Raji (cell line): ENCODE results near the gene ZBTB2.

Experiments
- POLR2A ChIP-seq: IDR thresholded peaks from 2 replicates; pipeline ENCODE4 v1.6.1; 2011; ENCODE audit warnings: low read depth, low read length, control low read depth; ENCODE audit not compliant: insufficient read depth

The ZBTB2 gene

DNA sequence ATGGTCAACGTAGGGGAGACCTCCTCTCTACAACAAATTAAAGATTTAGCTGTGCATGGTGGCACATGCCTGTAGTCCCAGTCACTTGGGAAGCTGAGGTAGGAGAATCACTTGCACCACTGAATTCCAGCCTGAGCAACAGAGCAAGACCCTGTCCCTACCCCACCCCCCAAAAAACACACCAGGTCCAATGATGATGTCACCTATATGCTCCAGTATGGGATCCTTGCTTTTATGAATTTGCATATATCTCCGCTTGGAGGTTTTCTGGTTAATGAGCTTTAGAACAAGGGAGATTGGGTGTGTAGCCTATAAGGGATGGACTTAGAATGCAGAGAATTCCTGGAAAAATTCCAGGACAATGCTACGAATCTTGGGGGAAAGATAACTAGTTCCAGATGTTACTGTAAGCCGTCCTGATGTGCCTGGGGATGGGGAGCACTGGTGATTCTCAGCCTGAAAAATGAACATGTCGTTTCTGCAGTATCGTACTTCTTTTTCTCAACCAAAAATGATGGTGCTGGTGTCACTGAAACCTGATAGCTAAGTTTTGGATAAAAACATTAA is 61.1 kb downstream of the ZBTB2 start:
- no peak for TF ChIP-seq POLR2A

DNA sequence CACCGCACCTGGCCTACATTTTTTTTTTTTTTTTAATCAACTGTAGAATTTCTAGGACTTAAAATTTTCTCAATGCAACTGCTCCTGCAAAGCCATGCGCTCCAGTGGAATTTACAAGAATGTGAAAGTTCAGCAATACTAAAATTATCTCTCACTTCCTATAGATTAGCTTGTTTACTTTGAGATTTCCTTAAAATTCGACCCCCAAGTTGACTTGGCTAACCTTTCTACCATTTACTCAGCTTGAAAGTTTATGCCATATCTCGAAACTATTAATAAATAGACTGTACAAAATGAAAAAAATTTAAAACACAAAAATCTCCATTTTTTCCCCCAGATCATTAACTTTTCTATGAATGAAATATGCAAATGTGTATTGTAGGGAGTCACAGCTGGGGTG is 64.3 kb downstream of the ZBTB2 start:
- no peak for TF ChIP-seq POLR2A

DNA sequence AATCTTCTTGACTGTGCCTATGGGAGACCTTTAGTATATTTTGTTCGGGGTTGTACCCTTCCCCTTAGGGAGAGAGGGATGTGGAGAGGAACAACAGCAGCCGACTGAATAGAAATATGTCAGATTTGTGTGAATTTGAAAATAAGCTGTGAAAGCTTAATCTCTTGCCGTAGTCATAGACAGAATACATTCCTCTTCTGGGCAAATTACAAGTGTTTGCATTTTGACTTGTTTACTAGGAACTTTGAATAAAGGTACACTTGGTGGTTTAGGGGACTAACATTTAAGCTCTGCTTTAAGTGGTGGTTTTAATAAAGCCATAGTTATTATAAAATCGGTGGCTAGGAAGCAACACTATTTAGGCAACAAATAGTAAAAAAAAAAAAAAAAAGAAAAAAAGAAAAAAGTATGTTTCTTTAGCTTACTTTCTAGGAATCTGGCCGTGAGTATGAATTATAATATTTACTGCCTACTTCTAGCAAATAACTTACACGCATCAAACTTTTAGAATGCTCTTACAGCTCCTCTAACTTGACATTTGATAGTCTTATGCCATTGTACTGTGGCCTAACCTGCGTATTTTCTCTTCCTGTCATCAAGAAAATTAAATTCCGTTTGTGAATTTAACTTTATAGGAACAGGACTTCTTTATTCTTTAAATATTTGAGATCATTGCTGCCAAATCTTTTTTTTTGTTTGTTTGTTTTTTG is 65.1 kb downstream of the ZBTB2 start:
- TF ChIP-seq POLR2A = no peak

DNA sequence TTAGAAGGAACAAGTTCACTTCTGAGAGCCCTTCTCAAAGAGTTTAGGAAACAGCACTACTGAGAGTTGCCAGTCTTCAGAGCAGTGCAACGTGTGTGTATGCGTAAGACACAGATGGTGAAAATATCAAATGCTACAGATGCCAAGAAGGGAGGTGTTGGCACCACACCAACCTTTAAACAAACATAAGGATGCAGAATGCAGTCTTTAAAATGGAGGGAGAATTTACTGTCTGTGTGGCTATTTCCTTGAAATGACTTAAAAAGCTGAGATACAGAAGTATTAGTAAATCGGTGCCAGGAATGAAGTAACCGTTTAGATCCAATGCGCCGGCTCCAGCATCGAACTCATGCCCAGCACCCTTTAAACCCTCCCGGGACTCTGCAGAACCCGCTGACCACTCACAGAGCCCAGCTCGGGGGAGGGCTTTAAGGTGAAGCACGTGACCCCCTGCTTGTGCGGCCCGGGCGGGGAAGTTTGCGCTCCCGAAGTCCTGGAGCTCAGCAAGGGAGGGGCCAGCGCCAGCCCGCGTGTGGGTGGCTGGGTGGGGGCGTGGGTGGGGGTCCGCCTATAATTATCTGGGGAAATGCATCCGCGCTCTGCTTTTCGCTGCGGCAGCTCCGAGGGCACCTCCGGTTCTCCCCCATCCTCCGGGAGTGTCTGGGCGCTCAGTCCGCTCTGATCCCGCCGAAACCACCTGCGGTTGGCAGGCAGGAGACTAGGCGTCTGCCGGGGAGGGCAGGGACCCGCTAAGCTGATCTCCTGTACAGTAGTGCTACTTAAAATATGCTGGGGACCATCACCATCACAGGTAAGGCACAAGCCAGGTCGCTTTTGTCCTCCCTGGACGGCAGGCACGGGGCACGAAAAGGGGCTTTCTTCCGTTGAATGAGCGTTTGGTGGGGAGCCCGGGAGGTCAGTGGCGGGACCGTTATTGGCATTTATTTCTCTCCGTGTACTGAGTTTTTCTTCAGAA is 66.0 kb downstream of the ZBTB2 start:
- no peak for TF ChIP-seq POLR2A

DNA sequence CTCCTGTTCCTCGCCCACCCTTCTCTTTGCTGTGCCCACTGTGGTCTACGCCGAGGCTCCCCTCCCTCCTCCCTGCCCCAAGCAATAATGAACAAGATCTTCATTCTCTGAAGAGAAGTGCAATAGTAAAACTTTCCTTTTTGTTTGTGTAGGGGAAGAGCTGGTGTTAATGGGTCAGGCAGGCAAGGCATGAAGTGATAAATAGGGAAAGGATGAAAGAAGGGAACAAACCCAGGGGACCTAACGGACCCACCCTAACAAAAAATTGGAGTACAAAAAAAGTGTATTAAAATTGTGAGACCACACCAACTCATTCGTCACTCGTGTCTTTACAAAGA is 66.9 kb downstream of the ZBTB2 start:
- no peak for TF ChIP-seq POLR2A

DNA sequence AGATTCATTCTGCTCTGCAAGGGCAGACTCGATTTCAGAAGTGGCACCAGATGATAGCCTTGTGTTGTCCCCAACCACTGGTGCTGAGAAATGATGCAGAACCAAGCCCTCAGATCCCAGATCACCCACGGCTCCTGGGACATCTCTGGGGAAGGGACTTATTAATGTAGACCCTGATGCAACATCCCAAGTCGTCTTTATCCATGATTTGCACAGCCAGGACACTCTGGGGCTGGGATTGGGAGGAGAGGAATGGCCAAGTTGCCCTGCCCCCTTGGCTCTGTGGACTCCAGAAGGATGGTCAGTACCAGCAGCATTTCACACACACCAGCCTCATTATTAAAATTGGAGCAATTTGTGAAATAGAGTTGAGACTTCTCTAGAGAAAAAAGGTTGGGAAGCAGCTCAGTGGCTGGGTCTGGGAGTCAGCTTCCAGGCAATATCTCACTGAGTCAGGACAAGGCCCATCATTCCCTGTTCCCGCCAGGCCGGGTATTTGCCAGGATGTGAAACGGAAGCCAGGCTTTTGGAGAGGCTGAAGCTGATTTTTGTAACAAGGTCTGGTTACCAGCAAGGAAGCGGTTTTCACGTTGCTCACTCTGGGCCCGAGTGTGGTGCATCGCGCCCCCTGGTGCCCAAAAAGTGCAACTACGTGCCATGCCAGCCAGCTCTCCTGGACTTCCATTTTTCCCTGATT is 67.4 kb downstream of the ZBTB2 start:
- TF ChIP-seq POLR2A = no peak

DNA sequence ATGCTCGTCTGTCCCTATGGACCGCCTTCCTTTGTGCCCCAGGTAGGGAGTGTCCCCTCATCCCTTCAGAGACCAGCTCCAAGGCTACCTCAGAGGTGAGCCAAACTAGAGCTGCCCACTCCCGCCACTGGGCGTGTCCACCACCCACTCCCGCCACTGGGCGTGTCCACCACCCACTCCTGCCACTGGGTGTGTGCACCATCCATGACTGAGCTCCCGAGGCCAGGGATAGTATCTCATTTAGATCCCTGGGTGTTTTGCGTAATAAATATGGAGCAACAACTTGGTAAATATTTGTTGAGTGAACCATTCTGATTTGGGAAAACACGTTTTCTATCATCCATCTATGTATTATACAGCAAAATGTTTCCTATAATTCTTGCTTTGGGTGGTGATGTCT is 68.8 kb downstream of the ZBTB2 start:
- TF ChIP-seq POLR2A = no peak

DNA sequence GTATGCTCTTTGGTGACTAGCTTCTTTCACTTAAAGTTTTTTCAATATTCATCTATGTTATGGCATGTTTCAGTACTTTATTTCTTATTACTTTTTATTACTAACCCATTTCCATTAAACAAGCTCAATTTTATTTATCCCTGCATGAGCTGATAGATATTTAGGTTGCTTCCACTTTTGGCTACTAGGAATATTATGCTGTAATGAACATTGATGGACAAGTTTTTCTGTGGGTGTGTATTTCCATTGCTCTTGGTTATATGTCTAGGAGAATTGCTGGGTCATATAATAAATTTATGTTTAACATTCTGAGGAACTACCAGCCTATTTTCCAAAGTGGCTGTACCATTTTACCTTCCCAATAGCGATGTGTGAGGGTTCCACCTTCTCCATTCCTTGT is 69.9 kb downstream of the ZBTB2 start:
- TF ChIP-seq POLR2A = no peak

DNA sequence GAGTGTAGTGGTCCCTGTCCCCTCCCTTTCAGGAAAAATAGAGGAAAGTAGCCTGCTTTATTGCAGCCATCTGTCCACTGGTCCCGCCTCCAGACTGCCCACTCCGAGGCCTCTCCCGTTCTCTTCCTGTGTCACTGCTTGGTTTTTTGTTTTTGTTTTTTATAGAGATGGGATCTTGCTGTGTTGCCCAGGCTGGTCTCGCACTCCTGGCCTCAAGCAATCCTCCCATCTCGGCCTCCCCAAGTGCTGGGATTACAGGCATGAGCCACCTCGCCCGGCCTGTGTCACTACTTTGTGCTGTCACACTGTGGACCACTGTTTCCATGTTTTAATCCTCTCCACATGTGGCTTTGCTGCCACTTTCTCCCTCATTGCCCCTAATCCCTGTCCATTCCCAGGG is 71.2 kb downstream of the ZBTB2 start:
- no peak for TF ChIP-seq POLR2A

DNA sequence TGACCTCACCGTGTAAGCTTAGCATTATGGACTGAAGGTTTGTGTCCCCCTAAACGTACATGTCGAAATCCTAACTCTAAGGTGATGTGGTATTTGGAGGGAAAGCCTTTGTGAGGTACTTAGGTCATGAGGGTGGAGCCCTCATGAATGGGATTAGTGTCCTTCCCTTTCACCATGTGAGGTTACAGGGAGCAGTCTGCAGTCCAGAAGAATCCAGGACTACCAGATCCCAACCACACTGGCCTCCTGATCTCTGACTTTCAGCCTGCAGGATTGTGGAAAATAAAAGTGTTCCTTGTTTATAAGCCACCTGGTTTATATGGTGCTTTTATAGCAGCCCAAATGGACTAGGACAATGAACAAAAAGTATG is 73.4 kb downstream of the ZBTB2 start:
- no peak for TF ChIP-seq POLR2A

DNA sequence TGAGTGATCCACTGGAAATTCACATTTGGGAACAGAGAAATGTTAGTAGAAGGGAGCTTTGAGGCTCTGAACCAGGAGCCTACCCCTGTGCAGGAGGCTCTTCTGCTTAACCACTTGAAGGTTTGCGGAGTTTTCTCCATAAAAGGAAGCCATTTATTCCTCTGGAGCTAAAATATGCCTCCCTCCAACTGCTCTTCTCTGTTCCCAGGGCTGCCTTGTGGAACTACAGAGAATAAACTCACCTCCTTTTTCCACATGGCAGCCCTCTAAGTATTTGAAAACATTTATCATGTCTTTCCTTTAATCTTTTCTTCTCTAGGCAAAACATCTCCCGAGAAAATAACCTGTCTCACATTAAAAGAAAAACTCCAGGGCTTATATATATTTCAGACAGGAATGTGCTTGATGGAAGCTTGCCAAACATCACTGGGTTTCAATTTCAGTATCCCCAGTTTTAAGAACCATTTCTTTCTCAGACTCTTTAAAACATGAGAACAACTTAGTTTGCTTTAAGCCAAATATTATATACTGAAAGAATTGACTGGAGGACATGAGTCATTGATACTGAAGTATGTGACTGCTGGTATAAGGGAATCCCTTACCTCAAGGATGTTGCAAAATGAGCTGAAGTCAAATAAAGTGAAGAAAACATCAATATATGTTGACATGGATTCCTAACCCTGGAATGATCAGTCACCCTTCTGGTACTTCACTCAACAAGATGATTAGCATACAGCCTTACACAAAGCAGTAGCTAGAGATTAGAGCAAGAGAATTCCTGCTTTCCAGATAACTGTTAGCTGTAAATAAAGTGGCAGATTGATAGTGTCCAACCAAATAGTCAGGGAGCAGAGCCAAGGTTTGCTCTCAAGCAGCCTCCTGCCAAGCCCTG is 74.0 kb downstream of the ZBTB2 start:
- TF ChIP-seq POLR2A = no peak
